Stromal cell of bone marrow (primary cell): ENCODE data around the gene PRDX2.
A peak's percentile ranks its signal among the peaks of the same experiment; 100 is the strongest.

Experiments used
- DNase-seq: peaks from one replicate; pipeline ENCODE4 v3.0.0-alpha.2; 2012; ENCODE audit warnings: low read depth

The PRDX2 gene

DNA sequence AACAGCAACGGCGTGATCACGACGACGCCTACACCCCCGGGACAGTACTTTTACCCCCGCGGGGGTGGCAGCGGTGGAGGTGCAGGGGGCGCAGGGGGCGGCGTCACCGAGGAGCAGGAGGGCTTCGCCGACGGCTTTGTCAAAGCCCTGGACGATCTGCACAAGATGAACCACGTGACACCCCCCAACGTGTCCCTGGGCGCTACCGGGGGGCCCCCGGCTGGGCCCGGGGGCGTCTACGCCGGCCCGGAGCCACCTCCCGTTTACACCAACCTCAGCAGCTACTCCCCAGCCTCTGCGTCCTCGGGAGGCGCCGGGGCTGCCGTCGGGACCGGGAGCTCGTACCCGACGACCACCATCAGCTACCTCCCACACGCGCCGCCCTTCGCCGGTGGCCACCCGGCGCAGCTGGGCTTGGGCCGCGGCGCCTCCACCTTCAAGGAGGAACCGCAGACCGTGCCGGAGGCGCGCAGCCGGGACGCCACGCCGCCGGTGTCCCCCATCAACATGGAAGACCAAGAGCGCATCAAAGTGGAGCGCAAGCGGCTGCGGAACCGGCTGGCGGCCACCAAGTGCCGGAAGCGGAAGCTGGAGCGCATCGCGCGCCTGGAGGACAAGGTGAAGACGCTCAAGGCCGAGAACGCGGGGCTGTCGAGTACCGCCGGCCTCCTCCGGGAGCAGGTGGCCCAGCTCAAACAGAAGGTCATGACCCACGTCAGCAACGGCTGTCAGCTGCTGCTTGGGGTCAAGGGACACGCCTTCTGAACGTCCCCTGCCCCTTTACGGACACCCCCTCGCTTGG, 9.3 kb downstream of the PRDX2 start:
- DNase-seq: no peak

DNA sequence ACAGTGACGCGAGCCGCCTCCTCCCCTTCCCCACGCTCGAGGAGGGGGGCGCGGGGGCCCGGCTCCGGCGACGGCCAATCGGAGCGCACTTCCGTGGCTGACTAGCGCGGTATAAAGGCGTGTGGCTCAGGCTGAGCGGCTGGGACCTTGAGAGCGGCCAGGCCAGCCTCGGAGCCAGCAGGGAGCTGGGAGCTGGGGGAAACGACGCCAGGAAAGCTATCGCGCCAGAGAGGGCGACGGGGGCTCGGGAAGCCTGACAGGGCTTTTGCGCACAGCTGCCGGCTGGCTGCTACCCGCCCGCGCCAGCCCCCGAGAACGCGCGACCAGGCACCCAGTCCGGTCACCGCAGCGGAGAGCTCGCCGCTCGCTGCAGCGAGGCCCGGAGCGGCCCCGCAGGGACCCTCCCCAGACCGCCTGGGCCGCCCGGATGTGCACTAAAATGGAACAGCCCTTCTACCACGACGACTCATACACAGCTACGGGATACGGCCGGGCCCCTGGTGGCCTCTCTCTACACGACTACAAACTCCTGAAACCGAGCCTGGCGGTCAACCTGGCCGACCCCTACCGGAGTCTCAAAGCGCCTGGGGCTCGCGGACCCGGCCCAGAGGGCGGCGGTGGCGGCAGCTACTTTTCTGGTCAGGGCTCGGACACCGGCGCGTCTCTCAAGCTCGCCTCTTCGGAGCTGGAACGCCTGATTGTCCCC, 10.1 kb downstream of the PRDX2 start, which contains the start of gene JUNB:
JUNB (plus strand) TSS at position 142 of the 706 bp plus-strand sequence; CDS start at position 428, 286 bp downstream.
- peak; percentile 95 for DNase-seq

DNA sequence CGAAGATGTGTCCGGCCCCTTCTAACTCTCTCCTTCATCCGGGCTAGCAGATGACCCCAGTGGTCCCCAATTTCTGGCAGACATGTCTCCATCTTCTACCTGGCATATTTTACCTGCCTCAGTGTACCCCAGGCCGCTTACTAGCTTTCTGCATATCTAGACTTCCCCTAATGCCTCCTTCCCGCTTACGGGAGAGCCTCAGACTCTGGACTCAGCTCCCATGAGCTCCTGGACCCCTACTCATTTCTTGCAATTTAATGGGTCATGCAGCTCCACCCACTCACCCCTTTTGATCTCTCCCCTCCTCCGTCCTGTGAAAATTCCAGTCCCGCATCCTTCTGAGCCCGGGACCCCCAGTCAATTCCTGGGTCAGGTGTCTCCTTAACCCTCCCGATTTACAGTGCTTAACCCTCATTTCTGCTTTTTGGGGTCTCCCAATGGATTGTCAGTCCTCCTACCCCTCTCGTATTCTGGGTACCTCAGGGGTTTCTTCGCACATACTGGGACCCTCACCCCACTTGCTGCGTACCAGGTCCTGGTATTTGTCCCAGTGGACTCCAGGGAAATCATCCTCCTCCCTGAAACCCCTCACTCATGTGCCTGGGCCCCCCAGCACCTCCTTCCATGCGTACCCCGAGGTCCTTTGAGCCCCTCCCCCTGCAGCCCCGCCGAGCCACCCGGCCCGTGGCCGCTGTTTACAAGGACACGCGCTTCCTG, 10.8 kb downstream of the PRDX2 start:
- DNase-seq: no peak

GRCh38 chr19:12789904-12790619, 11.5 kb downstream of the PRDX2 start:
- peak; percentile 94 for DNase-seq

DNA sequence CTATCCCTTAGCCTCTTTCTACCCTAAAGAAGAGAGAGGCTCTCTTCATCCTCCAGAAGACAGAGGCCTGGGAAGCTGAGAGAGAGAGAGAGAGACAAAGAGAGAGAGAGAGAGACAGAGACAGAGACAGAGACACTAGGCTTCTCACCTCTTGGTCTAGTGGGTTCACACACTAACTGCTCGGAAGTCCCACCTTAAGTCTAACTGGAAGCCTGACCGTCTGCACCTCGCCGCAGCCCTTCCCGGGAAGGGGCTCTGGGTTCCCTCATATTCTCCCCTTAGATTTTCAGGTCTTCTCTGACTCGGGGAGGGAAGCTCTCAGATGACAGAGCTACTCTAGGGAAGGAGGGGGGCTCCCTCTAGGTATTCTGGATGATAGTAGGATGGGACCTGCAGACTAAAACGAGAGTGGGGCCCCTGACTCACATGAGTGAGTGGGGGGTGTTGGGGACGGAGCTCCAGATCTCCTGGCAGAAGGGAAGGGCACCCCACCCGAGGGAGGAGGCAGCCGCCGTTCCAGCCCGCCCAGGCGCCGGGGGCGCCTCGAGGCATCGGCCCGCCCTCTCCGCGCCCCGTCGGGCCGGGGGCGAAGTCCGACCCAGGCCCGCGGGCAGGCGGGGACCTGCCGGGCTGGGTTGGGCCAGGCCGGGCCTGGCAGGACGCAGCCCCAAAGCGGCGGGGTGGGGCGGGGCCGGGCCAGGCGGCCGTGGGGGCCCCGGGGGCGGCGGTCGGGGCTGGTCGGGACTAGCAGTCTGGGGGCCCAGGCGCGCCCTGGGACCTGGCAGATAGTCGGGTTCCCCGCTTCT, 12.3 kb downstream of the PRDX2 start:
- DNase-seq: no peak

DNA sequence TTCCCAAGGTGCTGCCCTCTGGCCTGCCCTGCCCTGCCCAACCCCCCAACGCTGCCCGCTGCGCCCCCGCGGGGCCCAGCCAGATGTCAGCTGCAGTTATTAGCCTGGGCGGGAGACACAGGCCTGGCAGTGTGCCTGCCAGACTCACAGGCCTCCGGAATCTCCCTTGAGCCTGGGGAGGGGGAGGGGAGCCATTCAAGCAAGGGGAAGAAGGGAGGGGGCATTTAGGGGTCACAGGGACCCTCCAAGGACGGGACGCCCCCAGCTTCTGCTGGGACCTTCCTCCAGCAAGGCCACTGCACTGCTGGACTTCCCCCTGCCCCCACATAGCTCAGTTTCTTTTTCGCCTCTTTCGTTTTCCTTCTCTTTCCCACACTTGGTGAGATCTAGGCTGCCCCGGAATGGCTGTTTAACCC, 12.9 kb downstream of the PRDX2 start:
- DNase-seq: no peak

- DNase-seq: no peak
Observed at GRCh38 chr19:12788042-12788681, 13.4 kb downstream of the PRDX2 start.

- no peak for DNase-seq
Observed at GRCh38 chr19:12787458-12787857, 14.1 kb downstream of the PRDX2 start.

DNA sequence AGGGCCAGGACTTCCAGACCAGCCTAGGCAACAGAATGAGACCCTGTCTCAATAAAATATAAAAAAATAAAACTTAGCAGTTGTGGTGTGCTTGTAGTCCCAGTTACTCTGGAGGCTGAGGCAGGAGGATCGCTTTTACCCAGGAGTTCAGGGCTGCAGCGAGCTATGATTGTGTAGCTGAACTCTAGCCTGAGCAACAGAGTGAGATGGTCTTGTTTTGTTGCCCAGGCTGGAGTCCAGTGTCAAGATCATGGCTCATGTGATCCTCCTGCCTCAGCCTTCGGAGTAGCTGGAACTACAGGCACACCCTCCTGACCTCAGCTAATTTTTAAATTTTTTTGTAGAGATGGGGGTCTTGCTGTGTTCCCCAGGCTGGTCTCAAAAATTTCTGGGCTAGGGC, 14.6 kb downstream of the PRDX2 start:
- no peak for DNase-seq

- no peak for DNase-seq
Observed at GRCh38 chr19:12786141-12786870, 15.3 kb downstream of the PRDX2 start.

- DNase-seq: no peak
Observed at GRCh38 chr19:12785431-12786031, 16.1 kb downstream of the PRDX2 start.

GRCh38 chr19:12784871-12785430, 16.6 kb downstream of the PRDX2 start:
- no peak for DNase-seq

- DNase-seq: no peak
Observed at GRCh38 chr19:12784394-12784870, 17.2 kb downstream of the PRDX2 start.

GRCh38 chr19:12783849-12784393, 17.7 kb downstream of the PRDX2 start:
- no peak for DNase-seq

DNA sequence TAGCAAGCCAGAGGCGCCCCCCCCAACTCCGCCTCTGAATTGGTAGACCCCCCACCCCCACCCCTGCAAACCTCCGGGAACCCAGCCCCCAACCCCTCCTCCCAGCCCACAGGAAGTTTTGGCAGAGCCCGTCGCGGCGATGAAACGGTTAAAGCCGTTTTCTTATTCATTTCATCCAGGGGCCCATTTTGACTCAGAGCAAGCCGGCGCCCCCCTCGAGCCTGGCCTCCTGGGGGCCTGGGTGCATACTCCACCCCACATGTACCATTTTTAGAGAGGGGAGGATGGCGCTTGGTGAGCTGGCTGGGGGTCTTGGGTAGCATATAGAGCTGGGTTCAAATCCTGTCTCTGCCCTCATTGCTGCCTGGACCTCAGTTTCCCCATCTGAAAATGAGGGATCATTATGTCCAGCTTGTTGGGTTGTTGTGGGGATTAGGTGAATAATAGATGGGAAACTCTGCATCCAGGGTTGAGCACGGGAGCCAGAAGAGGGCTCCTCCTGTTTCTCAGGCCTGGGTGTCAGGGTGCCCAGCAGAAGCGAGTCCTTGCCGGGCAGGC, 18.2 kb downstream of the PRDX2 start:
- DNase-seq: no peak

GRCh38 chr19:12782424-12783290, 18.9 kb downstream of the PRDX2 start:
- peak; percentile 65 for DNase-seq

DNA sequence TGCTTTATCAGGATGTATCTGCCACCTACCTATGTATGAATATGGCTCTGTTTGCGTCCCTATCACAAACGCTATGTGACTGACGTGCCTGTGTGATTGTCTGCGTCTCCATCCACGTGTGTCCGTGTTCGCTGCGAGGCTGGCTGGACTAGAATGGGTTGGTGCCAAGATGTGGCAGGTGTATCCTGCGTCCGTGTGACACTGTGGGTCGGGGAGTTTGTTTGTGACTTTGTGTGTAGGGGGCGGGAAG, 19.5 kb downstream of the PRDX2 start:
- DNase-seq: no peak
